Epithelial cell of esophagus (primary cell): ENCODE measurements around the gene GRPEL1.

ENCODE experiments used
- DNase-seq: peaks from one replicate; pipeline ENCODE4 v3.0.0; 2010; ENCODE audit warnings: low read depth
- H3K4me3 ChIP-seq: 2 replicates; pipeline ENCODE4 v1.5.1; 2011; ENCODE audit warnings: mild to moderate bottlenecking, low read length, control low read depth
- TF ChIP-seq, protein P1 (sequence below): IDR thresholded peaks from 2 replicates; pipeline ENCODE4 v1.5.1; 2011; ENCODE audit warnings: low read depth, mild to moderate bottlenecking, low read length, control low read depth, inconsistent platforms; ENCODE audit not compliant: insufficient read depth; ENCODE audit errors: missing control alignments

Gene GRPEL1

DNA sequence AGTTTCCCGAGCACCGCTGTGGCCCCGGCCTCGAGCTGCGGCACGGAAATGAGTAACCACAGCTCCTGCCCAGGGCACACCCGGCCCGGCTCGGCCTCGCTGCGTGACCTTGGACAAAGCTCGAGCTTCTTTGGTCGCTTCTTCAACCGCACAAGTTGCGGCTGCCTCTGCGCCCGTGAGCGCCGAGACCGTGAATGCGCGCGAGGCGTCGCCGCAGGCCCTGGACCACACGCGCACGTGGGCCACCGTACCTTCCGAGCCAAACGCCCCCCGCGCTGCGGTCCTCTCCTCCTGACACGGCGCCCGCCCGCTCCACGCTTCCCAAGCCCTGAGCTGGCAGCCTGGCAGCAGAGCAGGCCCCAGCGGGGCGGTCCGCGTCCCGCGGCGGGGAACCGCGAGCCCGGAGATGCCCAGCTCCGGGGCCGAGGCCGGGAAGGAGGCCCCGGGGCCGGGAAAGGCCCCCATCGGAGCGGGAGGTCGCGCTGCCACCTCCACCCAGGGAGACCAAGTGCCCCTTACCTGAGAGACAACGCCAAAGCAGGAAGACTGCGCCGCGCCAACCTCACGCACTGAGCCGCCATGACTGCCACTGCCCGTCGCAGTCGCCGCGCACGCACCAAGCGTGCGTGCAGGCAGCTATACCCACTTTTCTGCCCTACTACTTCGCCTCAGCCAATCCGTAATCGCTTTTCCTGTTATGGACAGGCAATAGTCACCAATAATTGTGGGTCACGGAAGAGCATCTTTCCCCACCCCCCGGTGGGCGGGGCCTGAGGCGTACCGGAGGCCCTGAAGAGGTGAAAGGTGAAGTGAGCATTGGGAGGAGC lies at the start of gene GRPEL1:
TSS of gene GRPEL1 (minus strand) at position 613 of the 827 bp plus-strand sequence. CDS start at position 581, 32 bp downstream.
- peak within 1 kb of the TSS; percentile 69 for H3K4me3 ChIP-seq
- TF ChIP-seq, protein P1, sequence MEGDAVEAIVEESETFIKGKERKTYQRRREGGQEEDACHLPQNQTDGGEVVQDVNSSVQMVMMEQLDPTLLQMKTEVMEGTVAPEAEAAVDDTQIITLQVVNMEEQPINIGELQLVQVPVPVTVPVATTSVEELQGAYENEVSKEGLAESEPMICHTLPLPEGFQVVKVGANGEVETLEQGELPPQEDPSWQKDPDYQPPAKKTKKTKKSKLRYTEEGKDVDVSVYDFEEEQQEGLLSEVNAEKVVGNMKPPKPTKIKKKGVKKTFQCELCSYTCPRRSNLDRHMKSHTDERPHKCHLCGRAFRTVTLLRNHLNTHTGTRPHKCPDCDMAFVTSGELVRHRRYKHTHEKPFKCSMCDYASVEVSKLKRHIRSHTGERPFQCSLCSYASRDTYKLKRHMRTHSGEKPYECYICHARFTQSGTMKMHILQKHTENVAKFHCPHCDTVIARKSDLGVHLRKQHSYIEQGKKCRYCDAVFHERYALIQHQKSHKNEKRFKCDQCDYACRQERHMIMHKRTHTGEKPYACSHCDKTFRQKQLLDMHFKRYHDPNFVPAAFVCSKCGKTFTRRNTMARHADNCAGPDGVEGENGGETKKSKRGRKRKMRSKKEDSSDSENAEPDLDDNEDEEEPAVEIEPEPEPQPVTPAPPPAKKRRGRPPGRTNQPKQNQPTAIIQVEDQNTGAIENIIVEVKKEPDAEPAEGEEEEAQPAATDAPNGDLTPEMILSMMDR = no peak
- DNase-seq = peak; percentile 99

DNA sequence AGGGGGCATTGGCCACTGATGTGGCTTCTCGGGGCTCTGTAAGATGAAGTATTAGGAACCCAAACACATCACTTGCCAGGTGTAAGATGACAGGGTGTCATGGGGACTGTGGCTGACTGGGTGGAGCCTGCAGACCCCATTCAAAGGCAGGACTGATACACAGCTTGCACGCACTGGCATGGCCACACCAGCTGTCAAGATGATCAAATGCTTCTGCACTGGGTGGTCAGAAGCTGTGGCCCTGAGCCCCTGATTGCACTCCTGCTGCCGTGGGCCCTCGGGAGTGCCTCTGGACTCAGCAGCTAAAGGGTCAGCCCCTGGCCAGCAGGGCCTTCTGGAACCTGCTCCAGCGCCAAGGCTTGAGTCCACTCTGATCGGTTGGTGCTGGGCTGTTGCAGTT lies 48.8 kb upstream of the GRPEL1 start:
- H3K4me3 ChIP-seq = no peak overlapping the region
- TF ChIP-seq, protein P1 = no peak
- no peak for DNase-seq

DNA sequence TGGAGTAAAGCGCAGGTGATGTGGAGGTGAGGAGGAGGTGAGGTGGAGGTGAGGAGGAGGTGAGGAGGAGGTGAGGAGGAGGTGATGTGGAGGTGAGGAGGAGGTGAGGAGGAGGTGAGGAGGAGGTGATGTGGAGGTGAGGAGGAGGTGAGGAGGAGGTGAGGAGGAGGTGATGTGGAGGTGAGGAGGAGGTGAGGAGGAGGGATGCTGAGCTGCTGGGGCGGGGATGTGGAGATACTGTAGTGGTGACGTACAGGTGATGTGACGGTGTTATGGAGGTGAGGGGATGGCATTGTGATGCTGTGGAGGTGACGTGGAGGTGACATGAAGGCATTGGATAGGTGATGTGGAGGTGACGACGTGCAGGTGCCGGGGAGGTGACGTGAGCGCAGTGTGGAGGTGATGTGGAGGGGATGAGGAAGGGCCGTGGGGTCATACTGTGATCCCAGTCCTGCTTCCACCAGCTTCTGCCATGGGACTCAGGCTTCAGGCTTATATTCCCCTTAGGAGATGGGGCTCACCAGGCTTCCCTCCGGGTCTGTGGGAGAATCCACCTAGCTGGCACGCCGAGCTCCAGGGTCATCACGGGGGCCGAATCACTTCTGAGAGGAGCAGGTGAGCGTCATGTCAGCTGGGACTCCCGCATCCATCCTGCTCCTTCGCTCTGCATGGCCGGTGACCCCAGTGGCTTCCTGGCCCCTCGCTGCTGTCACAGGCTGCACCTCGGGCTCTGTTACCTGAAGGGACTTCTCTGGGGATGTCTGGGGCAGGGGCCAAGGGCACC lies 47.9 kb upstream of the GRPEL1 start:
- H3K4me3 ChIP-seq = no peak overlapping the region
- no peak for DNase-seq
- TF ChIP-seq, protein P1 = no peak

DNA sequence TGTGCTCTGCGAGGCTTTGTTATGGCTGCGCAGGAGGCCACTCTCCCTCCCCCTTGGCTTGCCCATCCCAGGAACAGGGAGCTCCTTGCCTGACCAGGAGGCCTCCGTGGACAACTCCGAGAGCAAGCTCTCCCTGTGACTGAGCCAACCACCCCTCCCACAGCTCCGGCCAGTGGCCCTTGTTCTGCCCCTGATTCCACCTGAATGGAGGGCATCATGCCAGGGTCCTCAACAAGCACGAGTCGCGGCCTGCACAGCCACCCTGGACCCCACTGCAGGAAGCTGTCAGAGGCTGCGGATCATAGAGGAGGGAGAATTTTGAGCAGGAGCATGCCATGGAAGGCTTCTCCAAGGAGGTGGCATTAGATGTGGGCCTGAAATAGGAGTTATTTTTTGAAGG lies 44.8 kb upstream of the GRPEL1 start:
- no peak overlapping the region for H3K4me3 ChIP-seq
- TF ChIP-seq, protein P1 = no peak
- DNase-seq = no peak

DNA sequence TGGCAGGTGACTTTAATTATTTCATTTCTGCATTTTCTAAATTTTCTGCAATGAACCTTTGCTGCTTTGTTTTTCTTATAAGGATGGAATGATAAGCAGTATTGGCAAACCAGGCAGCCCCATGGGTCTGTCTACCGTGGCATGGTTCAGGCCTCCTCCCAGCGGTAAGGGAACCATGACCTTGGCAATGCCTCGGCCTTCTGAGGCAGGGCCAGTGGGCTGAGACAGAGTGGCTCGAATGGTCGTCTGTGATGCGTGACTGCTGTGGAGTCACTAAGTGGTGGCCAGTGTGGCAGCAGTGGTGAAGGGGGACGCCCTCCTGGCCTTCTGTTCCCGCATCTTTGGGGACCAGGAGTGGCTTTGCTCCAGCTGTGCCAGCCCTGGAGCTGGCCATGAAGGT lies 43.6 kb upstream of the GRPEL1 start:
- TF ChIP-seq, protein P1 = no peak
- H3K4me3 ChIP-seq = no peak overlapping the region
- DNase-seq = no peak

DNA sequence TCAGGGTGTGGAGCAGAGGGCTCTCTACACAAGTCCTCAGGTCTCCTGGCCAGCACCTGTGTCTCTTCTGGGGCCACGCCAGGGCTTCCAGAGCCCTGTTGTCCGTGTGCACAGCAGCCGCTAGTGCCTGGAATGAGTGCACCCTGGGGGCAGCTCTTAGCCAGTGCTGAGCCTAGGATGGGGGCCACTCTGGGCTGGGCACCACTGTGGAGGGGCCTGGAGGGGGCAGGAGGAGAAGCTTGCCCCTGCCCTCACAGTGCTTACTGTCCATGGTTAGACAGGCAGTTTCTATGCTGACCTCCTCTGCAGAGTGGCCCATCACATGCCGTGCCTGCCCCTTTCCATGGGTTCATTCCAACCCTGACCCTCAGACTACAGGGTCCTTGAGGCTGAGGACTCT lies 42.7 kb upstream of the GRPEL1 start:
- TF ChIP-seq, protein P1 = no peak
- no peak overlapping the region for H3K4me3 ChIP-seq
- no peak for DNase-seq

DNA sequence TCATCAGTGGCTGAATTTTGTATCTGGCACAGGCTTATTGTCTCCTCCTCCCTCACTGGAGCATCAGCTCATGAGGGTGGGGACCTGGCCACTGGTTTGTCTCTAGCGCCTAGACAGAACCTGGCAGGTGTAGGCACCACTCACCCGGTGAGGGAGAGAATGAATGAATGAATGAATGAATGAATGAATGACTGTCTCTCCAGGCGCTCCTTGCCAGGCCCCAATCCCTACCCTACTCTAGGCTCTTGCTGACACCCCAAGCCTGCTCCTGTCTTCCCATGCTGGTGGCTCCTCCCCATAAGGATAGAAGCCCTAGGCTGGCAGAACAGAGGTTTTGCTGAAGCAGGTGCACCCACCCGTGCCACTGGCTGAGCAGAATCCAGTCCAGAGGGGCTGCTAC lies 41.3 kb upstream of the GRPEL1 start:
- no peak overlapping the region for H3K4me3 ChIP-seq
- no peak for DNase-seq
- TF ChIP-seq, protein P1 = no peak
